ENCODE data around the gene ZNF543. TPM values are rescaled to one million over a fixed set of nuclear protein-coding genes. Genes with fewer than 3 reads are reported as not detected.

ZNF543 gene
- total and polyA plus RNA-seq, 2 donors (not counting 1 experiment from before 2014, with no cell fraction given) = 4.6 to 16.7 TPM

- peaks cover 21 to 57% of the 10 kb centered on the region in 2 experiments for H3K36me3 ChIP-seq (replicated peaks in 1 of 2; ENCODE audit: control extremely low read depth in 1 of 2, control insufficient read depth in 1 of 2, extremely low read depth in 1 of 2, insufficient read depth in 2 of 2, low read length in 1 of 2)
- ChIA-PET CTCF (no interaction called here), POLR2A (no interaction called here)
- H3K4me1 ChIP-seq (ENCODE audit: control insufficient read depth in 2 of 2, insufficient read depth in 2 of 2, low read length in 2 of 2) = peaks cover 14 to 24% of the 10 kb centered on the region in 2 donors
- H3K4me3 ChIP-seq (ENCODE audit: control extremely low read depth in 1 of 5, extremely low read depth in 1 of 5, insufficient read depth in 1 of 5, low read depth in 2 of 5, low read length in 4 of 5) = no peak overlapping the region
- H3K27ac ChIP-seq (ENCODE audit: low read length in 2 of 2) = no peak overlapping the region
- TF ChIP-seq EZH2 (IDR thresholded peaks at IDR 0.05; ENCODE audit: borderline replicate concordance, insufficient read depth, low read depth, low read length, poor library complexity, severe bottlenecking) (no peak), CTCF (IDR thresholded peaks at IDR 0.05) (no peak)
- Mint-ChIP-seq H3K9me3 (ENCODE audit: insufficient read depth) (peaks cover 10% of the 10 kb centered on the region), H3K4me3 (no peak overlapping the region), H3K27ac (no peak overlapping the region), H3K27me3 (no peaks in the 10 kb centered on the region), H3K4me1 (peaks cover 30% of the 10 kb centered on the region)
- H3K4me2 ChIP-seq (replicated peaks; ENCODE audit: low read depth, low read length, poor library complexity, severe bottlenecking) = no peak overlapping the region
- H4K20me1 ChIP-seq (ENCODE audit: control insufficient read depth, insufficient read depth, low read length, poor library complexity, severe bottlenecking) = no peaks in the 10 kb centered on the region
- DNase-seq (no peak), ATAC-seq (ENCODE audit: low read depth) (no peak)
- no peak overlapping the region for H2AFZ ChIP-seq (ENCODE audit: insufficient read depth, low read depth, low read length, poor library complexity, severe bottlenecking)
- H3K79me2 ChIP-seq (ENCODE audit: control insufficient read depth, insufficient read depth, low read length) = peaks cover 38% of the 10 kb centered on the region
- H3K9me3 ChIP-seq (ENCODE audit: control extremely low read depth in 1 of 3, control insufficient read depth in 2 of 3, insufficient read depth in 1 of 3, low read length in 2 of 3) = peaks cover 3 to 39% (median 18%) of the 10 kb centered on the region in 3 donors
- no peak overlapping the region for H3K9ac ChIP-seq (ENCODE audit: low read length)
- intact Hi-C loops (cut with micrococcal nuclease) = no loop called here
- no peaks in the 10 kb centered on the region for H3K27me3 ChIP-seq (replicated peaks in 1 of 4; ENCODE audit: control extremely low read depth in 1 of 4, control insufficient read depth in 3 of 4, insufficient read depth in 4 of 4, low read length in 3 of 4)
Measured at GRCh38 chr19:57324992-57325391, 4.7 kb downstream of the ZNF543 start.

- Mint-ChIP-seq H3K4me3 (no peak overlapping the region), H3K9me3 (ENCODE audit: insufficient read depth) (peaks cover 7% of the 10 kb centered on the region), H3K4me1 (peaks cover 6% of the 10 kb centered on the region), H3K27ac (no peak overlapping the region), H3K27me3 (no peaks in the 10 kb centered on the region)
- intact Hi-C loops (cut with micrococcal nuclease) = no loop called here
- no peak overlapping the region for H2AFZ ChIP-seq (ENCODE audit: insufficient read depth, low read depth, low read length, poor library complexity, severe bottlenecking)
- no peaks in the 10 kb centered on the region for H4K20me1 ChIP-seq (ENCODE audit: control insufficient read depth, insufficient read depth, low read length, poor library complexity, severe bottlenecking)
- no peak for ATAC-seq (ENCODE audit: low read depth)
- H3K4me1 ChIP-seq (ENCODE audit: control insufficient read depth in 2 of 2, insufficient read depth in 2 of 2, low read length in 2 of 2) = peaks cover 0 to 5% of the 10 kb centered on the region in 2 donors
- H3K9ac ChIP-seq (ENCODE audit: low read length) = no peak overlapping the region
- H3K9me3 ChIP-seq (ENCODE audit: control extremely low read depth in 1 of 3, control insufficient read depth in 2 of 3, insufficient read depth in 1 of 3, low read length in 2 of 3) = peaks cover 4 to 51% (median 18%) of the 10 kb centered on the region in 3 donors
- no peak for TF ChIP-seq EZH2 (IDR thresholded peaks at IDR 0.05; ENCODE audit: borderline replicate concordance, insufficient read depth, low read depth, low read length, poor library complexity, severe bottlenecking)
- WGBS (ENCODE audit: insufficient coverage) = 95% methylated on average over 3 of the region's 8 CpGs
- peaks cover 10% of the 10 kb centered on the region for H3K79me2 ChIP-seq (ENCODE audit: control insufficient read depth, insufficient read depth, low read length)
- no peak for DNase-seq
- no peak overlapping the region for H3K27ac ChIP-seq (ENCODE audit: low read length in 2 of 2)
- no peak overlapping the region for H3K4me2 ChIP-seq (replicated peaks; ENCODE audit: low read depth, low read length, poor library complexity, severe bottlenecking)
- H3K4me3 ChIP-seq (ENCODE audit: control extremely low read depth in 1 of 5, extremely low read depth in 1 of 5, insufficient read depth in 1 of 5, low read depth in 2 of 5, low read length in 4 of 5) = no peak overlapping the region
- peaks cover 21 to 57% of the 10 kb centered on the region in 2 experiments for H3K36me3 ChIP-seq (replicated peaks in 1 of 2; ENCODE audit: control extremely low read depth in 1 of 2, control insufficient read depth in 1 of 2, extremely low read depth in 1 of 2, insufficient read depth in 2 of 2, low read length in 1 of 2)
- no peaks in the 10 kb centered on the region for H3K27me3 ChIP-seq (replicated peaks in 1 of 4; ENCODE audit: control extremely low read depth in 1 of 4, control insufficient read depth in 3 of 4, insufficient read depth in 4 of 4, low read length in 3 of 4)
- CTCF ChIA-PET = no interaction called here
- POLR2A ChIA-PET = no interaction called here
Measured at GRCh38 chr19:57327993-57328392, 7.7 kb downstream of the ZNF543 start.

Data from B cell (primary cell).